Measurements from ENCODE around the gene AK9.

The AK9 gene

GRCh38 chr6:109446072-109446471 lies 244.9 kb downstream of the AK9 start:
- ATAC-seq = no peak

GRCh38 chr6:109445382-109445781 lies 245.6 kb downstream of the AK9 start:
- no peak for ATAC-seq
- TF ChIP-seq CSRNP3 (CRISPR knock-in tag; IDR thresholded peaks at IDR 0.05) (no peak), ZNF565 (CRISPR knock-in tag; conservative IDR thresholded peaks at IDR 0.05; ENCODE audit: low read depth) (no peak), ZC3H10 (CRISPR knock-in tag; IDR thresholded peaks at IDR 0.05) (no peak), TOX (CRISPR knock-in tag; IDR thresholded peaks at IDR 0.05; ENCODE audit: borderline replicate concordance) (no peak), RARB (CRISPR knock-in tag; IDR thresholded peaks at IDR 0.05) (no peak), POU6F1 (CRISPR knock-in tag; IDR thresholded peaks at IDR 0.05; ENCODE audit: borderline replicate concordance, low read depth) (no peak), ZNF70 (CRISPR knock-in tag; IDR thresholded peaks at IDR 0.05) (no peak), PATZ1 (CRISPR knock-in tag; IDR thresholded peaks at IDR 0.05; ENCODE audit: borderline replicate concordance) (no peak), ARNTL (CRISPR knock-in tag; IDR thresholded peaks at IDR 0.05; ENCODE audit: borderline replicate concordance, low read depth) (no peak), OSR1 (CRISPR knock-in tag; IDR thresholded peaks at IDR 0.05) (no peak), ZNF8 (CRISPR knock-in tag; IDR thresholded peaks at IDR 0.05) (no peak), ZFP30 (CRISPR knock-in tag; IDR thresholded peaks at IDR 0.05) (no peak), ISL1 (CRISPR knock-in tag; IDR thresholded peaks at IDR 0.05) (no peak), CSDC2 (CRISPR knock-in tag; IDR thresholded peaks at IDR 0.05) (no peak), GLIS3 (CRISPR knock-in tag; IDR thresholded peaks at IDR 0.05) (no peak)

More at GRCh38 chr6:109446072-109446471, 244.9 kb downstream of the AK9 start:
- TF ChIP-seq ISL1 (CRISPR knock-in tag; IDR thresholded peaks at IDR 0.05) (no peak), SNAI2 (CRISPR knock-in tag; IDR thresholded peaks at IDR 0.05) (no peak), CREB5 (CRISPR knock-in tag; IDR thresholded peaks at IDR 0.05; ENCODE audit: low read depth) (no peak), ZNF70 (CRISPR knock-in tag; IDR thresholded peaks at IDR 0.05) (no peak), ZC3H10 (CRISPR knock-in tag; IDR thresholded peaks at IDR 0.05) (no peak), POU6F1 (CRISPR knock-in tag; IDR thresholded peaks at IDR 0.05; ENCODE audit: borderline replicate concordance, low read depth) (no peak)

- no peak for ATAC-seq
- TF ChIP-seq ISL1 (CRISPR knock-in tag; IDR thresholded peaks at IDR 0.05) (no peak), POU6F1 (CRISPR knock-in tag; IDR thresholded peaks at IDR 0.05; ENCODE audit: borderline replicate concordance, low read depth) (no peak), ZFP30 (CRISPR knock-in tag; IDR thresholded peaks at IDR 0.05) (no peak), GLIS3 (CRISPR knock-in tag; IDR thresholded peaks at IDR 0.05) (no peak), OSR1 (CRISPR knock-in tag; IDR thresholded peaks at IDR 0.05) (no peak), BACH2 (CRISPR knock-in tag; IDR thresholded peaks at IDR 0.05; ENCODE audit: borderline replicate concordance) (no peak), CSDC2 (CRISPR knock-in tag; IDR thresholded peaks at IDR 0.05) (no peak), ARNTL (CRISPR knock-in tag; IDR thresholded peaks at IDR 0.05; ENCODE audit: borderline replicate concordance, low read depth) (no peak), CSRNP3 (CRISPR knock-in tag; IDR thresholded peaks at IDR 0.05) (no peak), PPARA (CRISPR knock-in tag; IDR thresholded peaks at IDR 0.05; ENCODE audit: borderline replicate concordance) (no peak), ESRRG (CRISPR knock-in tag; IDR thresholded peaks at IDR 0.05) (no peak), ZFP3 (CRISPR knock-in tag; IDR thresholded peaks at IDR 0.05) (no peak), SNAI2 (CRISPR knock-in tag; IDR thresholded peaks at IDR 0.05) (no peak), ZNF565 (CRISPR knock-in tag; conservative IDR thresholded peaks at IDR 0.05; ENCODE audit: low read depth) (no peak), PATZ1 (CRISPR knock-in tag; IDR thresholded peaks at IDR 0.05; ENCODE audit: borderline replicate concordance) (no peak)
Measured at GRCh38 chr6:109443425-109443950, 247.5 kb downstream of the AK9 start.

All from SK-N-SH treated with all-trans-retinoic acid at 6 μM for 48 hours (cell line).